HPDE6-E6E7 (cell line): ENCODE results near the gene PIK3IP1.

Experiments used
- DNase-seq: peaks from one replicate; pipeline ENCODE4 v3.0.0; 2011; ENCODE audit warnings: missing footprints; ENCODE audit errors: extremely low spot score

Gene PIK3IP1

DNA sequence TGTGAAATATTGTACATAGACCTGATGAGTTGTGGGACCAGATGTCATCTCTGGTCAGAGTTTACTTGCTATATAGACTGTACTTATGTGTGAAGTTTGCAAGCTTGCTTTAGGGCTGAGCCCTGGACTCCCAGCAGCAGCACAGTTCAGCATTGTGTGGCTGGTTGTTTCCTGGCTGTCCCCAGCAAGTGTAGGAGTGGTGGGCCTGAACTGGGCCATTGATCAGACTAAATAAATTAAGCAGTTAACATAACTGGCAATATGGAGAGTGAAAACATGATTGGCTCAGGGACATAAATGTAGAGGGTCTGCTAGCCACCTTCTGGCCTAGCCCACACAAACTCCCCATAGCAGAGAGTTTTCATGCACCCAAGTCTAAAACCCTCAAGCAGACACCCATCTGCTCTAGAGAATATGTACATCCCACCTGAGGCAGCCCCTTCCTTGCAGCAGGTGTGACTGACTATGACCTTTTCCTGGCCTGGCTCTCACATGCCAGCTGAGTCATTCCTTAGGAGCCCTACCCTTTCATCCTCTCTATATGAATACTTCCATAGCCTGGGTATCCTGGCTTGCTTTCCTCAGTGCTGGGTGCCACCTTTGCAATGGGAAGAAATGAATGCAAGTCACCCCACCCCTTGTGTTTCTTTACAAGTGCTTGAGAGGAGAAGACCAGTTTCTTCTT lies 12.3 kb downstream of the PIK3IP1 start:
- DNase-seq: no peak

DNA sequence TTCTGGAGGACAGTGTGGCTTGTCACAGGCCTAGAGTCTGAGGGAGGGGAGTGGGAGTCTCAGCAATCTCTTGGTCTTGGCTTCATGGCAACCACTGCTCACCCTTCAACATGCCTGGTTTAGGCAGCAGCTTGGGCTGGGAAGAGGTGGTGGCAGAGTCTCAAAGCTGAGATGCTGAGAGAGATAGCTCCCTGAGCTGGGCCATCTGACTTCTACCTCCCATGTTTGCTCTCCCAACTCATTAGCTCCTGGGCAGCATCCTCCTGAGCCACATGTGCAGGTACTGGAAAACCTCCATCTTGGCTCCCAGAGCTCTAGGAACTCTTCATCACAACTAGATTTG lies 13.0 kb downstream of the PIK3IP1 start:
- DNase-seq: no peak

DNA sequence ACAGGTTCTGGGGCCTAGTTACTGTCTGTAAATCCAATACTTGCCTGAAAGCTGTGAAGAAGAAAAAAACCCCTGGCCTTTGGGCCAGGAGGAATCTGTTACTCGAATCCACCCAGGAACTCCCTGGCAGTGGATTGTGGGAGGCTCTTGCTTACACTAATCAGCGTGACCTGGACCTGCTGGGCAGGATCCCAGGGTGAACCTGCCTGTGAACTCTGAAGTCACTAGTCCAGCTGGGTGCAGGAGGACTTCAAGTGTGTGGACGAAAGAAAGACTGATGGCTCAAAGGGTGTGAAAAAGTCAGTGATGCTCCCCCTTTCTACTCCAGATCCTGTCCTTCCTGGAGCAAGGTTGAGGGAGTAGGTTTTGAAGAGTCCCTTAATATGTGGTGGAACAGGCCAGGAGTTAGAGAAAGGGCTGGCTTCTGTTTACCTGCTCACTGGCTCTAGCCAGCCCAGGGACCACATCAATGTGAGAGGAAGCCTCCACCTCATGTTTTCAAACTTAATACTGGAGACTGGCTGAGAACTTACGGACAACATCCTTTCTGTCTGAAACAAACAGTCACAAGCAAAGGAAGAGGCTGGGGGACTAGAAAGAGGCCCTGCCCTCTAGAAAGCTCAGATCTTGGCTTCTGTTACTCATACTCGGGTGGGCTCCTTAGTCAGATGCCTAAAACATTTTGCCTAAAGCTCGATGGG lies 13.5 kb downstream of the PIK3IP1 start:
- no peak for DNase-seq

DNA sequence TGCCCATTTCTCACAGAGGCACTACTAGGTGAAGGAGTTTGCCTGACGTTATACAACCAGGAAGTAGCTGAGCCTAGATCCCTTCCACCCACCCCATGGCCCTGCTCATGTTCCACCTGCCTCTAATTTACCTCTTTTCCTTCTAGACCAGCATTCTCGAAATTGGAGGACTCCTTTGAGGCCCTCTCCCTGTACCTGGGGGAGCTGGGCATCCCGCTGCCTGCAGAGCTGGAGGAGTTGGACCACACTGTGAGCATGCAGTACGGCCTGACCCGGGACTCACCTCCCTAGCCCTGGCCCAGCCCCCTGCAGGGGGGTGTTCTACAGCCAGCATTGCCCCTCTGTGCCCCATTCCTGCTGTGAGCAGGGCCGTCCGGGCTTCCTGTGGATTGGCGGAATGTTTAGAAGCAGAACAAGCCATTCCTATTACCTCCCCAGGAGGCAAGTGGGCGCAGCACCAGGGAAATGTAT lies 14.1 kb downstream of the PIK3IP1 start:
- DNase-seq: no peak

DNA sequence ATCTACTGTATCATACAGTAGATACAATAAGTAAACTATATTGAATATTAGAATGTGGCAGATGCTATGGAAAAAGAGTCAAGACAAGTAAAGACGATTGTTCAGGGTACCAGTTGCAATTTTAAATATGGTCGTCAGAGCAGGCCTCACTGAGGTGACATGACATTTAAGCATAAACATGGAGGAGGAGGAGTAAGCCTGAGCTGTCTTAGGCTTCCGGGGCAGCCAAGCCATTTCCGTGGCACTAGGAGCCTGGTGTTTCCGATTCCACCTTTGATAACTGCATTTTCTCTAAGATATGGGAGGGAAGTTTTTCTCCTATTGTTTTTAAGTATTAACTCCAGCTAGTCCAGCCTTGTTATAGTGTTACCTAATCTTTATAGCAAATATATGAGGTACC lies 14.5 kb downstream of the PIK3IP1 start:
- DNase-seq: no peak

DNA sequence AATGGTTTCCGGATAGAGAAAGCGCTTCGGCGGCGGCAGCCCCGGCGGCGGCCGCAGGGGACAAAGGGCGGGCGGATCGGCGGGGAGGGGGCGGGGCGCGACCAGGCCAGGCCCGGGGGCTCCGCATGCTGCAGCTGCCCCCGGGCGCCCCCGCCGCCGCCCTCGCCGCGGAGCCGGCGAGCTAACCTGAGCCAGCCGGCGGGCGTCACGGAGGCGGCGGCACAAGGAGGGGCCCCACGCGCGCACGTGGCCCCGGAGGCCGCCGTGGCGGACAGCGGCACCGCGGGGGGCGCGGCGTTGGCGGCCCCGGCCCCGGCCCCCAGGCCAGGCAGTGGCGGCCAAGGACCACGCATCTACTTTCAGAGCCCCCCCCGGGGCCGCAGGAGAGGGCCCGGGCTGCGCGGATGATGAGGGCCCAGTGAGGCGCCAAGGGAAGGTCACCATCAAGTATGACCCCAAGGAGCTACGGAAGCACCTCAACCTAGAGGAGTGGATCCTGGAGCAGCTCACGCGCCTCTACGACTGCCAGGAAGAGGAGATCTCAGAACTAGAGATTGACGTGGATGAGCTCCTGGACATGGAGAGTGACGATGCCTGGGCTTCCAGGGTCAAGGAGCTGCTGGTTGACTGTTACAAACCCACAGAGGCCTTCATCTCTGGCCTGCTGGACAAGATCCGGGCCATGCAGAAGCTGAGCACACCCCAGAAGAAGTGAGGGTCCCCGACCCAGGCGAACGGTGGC lies 15.7 kb downstream of the PIK3IP1 start:
- DNase-seq: no peak

DNA sequence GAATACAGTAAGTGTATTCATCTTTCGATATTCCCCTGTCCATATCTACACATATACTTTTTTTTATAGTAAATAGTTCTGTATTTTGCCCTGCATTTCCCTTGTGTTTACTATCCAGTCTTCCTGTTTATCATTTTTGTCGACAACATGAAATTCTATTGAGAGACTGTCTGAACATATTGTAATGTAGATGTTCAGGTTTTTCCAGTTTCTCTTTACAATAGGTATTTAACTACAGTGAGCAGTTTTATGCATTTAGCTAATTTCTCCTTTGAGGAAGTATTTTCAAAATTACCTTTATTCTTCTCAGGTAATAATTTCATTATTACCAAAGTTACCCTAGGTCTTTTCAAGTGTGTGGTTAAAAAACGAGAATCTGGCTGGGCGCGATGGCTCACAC lies 16.7 kb downstream of the PIK3IP1 start:
- no peak for DNase-seq

DNA sequence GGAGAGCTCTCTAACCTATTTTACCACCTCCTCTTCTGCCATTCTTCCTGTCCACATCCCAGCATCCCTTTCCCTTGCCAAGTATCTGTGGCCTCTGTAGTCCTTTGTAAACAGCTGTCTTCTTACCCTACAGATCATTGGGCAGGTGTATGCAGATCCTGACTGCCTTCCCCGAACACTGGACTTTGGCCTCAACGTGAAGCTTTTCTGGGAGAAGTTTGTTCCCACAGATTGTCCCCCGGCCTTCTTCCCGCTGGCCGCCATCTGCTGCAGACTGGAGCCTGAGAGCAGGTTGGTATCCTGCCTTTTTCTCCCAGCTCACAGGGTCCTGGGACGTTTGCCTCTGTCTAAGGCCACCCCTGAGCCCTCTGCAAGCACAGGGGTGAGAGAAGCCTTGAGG lies 17.3 kb downstream of the PIK3IP1 start:
- DNase-seq: no peak

DNA sequence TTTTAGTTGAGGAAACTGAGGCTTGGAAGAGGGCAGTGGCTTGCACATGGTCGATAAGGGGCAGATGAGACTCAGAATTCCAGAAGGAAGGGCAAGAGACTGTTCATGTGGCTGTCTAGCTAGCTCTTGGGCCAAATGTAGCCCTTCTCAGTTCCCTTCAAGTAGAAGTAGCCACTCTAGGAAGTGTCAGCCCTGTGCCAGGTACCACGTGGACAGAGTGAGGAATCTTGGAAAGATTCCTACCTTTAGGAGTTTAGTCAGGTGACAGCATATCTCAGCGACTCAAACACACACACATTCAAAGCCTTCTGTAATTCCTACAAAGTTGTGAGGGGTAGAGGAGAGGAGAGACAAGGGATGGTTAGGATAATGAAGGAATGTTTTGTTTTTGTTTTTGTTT lies 18.3 kb downstream of the PIK3IP1 start:
- no peak for DNase-seq

DNA sequence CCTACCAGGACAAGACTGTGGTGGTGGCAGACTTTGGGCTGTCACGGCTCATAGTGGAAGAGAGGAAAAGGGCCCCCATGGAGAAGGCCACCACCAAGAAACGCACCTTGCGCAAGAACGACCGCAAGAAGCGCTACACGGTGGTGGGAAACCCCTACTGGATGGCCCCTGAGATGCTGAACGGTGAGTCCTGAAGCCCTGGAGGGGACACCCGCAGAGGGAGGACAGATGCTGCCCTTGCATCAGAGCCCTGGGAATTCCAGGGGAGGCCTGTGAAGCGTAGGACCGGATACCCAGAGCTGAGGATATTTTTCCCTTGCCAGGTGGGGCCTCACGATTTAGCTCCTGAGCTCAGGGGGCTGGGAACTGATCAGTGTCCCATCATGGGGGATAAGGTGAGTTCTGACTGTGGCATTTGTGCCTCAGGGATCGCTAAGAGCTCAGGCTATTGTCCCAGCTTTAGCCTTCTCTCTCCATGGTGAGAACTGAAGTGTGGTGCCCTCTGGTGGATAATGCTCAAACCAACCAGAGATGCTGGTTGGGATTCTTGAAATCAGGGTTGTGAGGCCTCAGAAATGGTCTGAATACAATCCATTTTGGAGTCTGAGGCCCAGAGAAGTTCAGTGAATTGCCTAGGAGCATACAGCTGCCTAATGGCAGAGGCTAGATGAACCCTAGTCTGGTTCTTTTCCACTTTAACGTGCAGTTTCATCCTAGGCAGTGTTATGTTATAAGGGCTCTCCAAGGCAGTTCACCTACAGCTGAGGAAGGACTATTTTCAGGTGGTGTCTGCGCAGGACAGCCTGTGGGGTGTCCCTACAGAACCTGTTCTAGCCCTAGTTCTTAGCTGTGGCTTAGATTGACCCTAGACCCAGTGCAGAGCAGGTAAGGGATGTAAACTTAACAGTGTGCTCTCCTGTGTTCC lies 19.5 kb downstream of the PIK3IP1 start:
- DNase-seq: no peak

DNA sequence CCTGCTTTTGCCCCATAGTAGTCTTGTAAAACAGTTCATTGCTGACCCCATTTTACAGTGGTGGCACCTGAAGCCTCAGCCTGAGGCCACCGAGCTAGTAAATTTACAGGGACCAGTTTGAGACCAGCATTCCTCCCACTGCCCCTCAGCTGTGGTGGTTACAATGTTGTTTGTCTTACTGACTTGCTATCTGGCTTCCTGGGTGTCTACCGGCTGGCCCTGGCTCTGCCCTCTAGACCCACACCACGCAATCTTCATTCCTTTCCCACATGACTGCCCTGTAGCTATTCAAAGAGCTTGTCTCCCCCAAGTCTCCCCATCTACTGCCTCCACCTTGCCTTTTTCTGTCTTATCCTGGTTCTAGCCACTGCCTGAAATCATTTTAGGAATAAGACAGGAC lies 20.8 kb downstream of the PIK3IP1 start:
- no peak for DNase-seq

DNA sequence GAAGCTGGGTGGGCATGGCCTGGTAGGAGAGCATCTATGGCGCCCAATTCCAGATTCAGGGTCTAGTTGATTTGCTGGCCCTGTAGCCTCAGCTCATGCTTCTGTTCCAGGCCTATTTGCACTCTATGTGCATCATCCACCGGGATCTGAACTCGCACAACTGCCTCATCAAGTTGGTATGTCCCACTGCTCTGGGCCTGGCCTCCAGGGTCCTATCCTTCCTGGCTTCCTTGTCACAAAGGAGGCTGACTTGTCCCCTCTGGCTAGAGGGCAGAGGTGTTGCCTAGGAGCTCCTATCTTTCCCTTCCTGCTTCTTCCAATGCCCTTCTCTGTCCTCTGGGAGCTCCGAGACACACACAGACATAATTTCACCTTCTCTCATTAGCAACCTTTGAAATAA lies 21.3 kb downstream of the PIK3IP1 start:
- DNase-seq: no peak

DNA sequence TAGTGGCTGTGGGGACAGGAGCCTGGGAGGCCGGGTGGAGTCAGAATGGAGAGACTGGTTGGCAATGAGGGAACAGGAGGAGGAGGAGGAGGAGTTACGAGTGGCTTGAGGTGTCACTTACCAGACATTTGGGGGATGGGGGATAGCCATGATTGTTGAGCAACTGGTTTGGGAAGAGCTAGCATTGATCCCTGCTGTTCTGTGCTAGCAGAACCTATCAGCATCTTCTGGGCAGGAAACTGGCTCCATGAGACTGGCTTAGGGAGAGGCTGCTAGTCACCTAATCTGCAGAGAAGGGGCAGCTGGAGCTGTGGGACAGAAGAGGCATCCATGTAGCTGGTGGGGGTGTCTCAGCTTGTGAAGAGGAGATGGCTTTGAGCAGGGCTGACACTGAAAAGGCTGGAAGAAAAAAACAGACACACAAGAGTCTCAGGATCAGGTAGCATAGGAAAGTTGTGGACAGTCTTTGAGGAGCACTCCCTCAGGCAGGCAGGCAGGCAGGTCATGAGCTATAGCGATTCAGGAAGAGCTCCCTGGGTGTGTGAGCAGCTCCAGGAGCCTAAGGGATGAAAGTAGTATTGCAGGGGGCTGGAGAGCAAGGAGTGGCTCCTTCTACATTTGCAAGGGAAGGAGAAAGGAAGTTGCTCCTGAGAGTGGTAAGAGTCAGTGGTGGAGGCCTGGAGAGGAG lies 22.3 kb downstream of the PIK3IP1 start:
- no peak for DNase-seq

DNA sequence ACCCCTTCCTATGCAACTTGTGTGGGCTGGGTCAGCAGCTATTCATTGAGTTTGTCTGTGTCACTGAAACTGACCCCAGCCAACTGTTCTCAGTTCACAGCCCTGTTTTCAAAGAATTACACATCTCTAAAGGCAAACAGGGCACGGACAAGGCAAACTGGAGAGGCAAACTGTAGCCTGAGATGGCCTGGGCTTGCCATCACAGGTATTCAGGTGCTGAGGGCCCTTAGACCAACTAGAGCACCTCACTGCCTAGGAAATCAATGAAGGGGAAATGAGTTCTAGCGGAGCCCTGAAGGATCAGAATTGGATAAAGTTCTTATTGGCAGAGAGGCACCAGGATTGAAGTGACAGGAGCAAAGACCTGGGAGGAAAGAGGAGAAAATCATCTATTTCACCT lies 24.0 kb downstream of the PIK3IP1 start:
- DNase-seq: no peak

DNA sequence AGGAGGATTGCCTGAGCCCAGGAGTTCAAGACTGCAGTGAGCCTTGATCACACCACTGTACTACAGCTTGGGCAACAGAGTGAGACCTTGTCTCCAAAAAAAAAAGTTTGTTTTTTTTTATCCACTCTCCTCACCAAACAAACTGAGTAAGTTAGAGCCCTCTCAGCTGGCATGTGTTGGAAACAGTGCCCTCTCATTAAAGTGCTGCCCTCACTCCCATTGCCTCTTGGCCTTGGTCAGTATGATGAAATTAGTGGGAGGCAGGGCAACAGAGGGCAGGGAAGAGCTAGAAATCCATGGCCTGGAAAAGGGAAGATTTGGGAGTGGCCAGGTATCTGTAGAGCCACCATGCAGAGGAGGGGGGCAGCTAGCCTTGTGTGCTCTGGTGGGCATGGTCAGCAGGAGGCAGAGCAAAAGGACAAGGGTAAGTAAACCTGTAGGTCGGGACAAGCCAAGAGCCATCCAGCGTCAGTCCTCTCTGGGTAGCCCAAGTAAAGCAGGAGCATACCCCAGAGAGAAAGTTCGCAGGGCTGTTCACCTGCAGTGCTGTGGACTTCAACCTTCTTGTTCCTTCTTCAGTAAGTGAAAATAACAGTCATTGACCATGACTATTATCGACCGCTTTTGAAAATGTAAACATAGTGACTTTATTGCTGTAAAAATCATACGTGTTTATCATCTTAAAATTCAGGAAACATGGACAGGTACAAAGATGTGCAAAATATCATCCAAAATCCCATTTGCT lies 28.2 kb downstream of the PIK3IP1 start:
- DNase-seq: no peak

DNA sequence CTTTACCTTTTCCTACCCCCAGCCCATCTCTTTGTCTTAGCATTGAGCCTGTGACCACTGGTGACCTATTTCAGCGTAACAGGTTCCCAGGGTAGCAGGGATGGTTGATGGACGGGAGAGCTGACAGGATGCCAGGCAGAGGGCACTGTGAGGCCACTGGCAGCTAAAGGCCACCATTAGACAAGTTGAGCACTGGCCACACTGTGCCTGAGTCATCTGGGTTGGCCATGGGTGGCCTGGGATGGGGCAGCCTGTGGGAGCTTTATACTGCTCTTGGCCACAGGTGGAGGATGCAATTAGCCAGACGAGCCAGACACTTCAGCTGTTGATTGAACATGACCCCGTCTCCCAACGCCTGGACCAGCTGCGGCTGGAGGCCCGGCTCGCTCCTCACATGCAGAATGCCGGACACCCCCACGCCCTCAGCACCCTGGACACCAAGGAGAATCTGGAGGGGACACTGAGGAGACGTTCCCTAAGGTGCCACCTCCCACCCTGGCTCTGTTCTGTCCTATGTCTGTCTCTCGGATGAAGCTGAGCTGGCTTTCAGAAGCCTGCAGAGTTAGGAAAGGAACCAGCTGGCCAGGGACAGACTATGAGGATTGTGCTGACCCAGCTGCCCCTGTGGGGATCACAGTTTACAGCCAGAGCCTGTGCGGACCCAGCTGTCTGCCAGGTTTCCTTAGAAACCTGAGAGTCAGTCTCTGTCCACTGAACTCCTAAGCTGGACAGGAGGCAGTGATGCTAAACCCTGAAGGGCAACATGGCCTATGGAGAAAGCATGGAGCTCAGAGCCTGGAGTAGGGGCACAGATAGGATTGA lies 29.8 kb downstream of the PIK3IP1 start:
- no peak for DNase-seq

DNA sequence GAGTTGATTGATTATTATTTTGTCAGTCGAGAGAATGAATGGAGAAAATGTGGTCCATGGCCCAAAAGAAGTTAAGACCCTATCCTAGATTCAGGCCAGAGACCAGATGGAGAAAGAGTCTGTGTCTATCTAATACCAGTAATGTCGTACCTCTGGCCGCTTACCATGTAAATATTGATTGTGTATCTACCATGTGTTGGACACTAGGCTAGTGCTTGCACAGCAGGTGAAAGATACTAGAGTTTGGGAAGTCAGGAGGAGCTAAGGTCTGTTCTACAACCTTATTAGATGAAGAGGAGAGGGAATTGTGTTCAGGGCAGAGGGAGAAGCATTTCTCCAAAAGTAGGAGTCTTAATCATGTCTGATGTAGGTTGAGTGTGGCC lies 31.8 kb downstream of the PIK3IP1 start:
- no peak for DNase-seq

DNA sequence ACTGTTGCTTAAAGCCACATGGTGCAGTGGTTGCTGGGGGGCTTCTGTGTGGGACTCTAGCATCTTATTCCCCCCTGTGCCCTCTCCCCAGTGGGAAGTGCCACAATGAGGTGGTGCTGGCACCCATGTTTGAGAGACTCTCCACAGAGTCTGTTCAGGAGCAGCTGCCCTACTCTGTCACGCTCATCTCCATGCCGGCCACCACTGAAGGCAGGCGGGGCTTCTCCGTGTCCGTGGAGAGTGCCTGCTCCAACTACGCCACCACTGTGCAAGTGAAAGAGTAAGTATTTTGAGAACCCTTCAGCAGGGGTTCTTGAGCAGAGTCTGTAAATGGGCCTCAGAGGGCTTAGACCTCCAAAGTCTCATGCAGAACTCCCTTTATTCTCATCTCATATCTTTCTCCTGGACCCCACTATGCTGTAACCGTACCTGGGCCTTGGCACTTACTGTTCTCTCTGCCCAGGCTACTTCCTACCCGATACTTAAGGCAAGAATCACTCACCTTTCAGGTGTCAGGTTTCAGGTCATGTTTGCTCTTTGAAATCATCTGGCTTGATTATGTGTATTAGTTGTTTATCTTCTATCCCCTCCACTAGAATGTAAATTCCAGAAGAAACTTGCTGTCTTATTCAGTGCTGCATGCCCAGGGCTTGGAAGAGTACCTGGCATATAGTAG lies 32.4 kb downstream of the PIK3IP1 start:
- no peak for DNase-seq

DNA sequence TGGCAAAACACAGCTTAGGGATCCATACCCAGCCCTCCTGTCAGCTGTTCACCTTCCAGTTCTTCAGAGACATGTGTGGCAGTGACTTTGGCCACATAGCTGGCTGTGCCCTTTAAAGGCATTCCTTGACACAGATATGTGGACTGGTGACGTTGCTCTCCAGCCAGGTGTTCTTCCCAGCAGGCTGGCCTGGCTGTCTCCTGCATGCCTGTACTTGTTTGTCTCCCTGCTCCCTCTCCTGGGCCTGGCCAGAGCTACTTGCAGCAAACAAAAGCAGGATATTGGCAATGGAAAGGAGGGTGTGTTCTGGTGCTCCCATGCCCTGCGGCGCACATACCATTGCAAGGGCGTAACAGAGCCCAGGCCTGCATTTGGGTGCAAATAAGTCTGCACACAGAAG lies 38.3 kb downstream of the PIK3IP1 start:
- DNase-seq: peak; percentile 97
